NCI-H2107 treated with DMSO at 0.1 percent for 48 hours (cell line): ENCODE results near the gene DRP2.
"Not testable (repeated sequence)": the region's sequence is repeated elsewhere in the genome, so short reads cannot be mapped to it uniquely, and the experiment has no call there.

Experiments
- DNase-seq: peaks from one replicate; lab custom pipeline; 2025; ENCODE audit not compliant: unreplicated experiment; lab: John Stamatoyannopoulos, UW

DRP2 gene

GRCh38 chrX:101219116-101219863, at the start of gene DRP2:
DRP2 (plus strand) TSS chrX:101219786; CDS start chrX:101231648, 11,862 bp downstream.
- no peak for DNase-seq

- no peak for DNase-seq
Measured at GRCh38 chrX:101171883-101172400, 47.6 kb upstream of the DRP2 start.

- DNase-seq = no peak
Measured at GRCh38 chrX:101176439-101176838, 43.1 kb upstream of the DRP2 start.

- DNase-seq = not testable (repeated sequence)
Measured at GRCh38 chrX:101184876-101185275, 34.7 kb upstream of the DRP2 start.

GRCh38 chrX:101187961-101188360, 31.6 kb upstream of the DRP2 start:
- not testable (repeated sequence) for DNase-seq

- no peak for DNase-seq
Measured at GRCh38 chrX:101190736-101191135, 28.9 kb upstream of the DRP2 start.

GRCh38 chrX:101191217-101191750, 28.3 kb upstream of the DRP2 start:
- DNase-seq = no peak

GRCh38 chrX:101195442-101196173, 24.0 kb upstream of the DRP2 start:
- DNase-seq = no peak

- no peak for DNase-seq
Measured at GRCh38 chrX:101203761-101204351, 15.7 kb upstream of the DRP2 start.

GRCh38 chrX:101206471-101206870, 13.1 kb upstream of the DRP2 start:
- DNase-seq = peak; percentile 3

- DNase-seq = no peak
Measured at GRCh38 chrX:101208152-101208905, 11.3 kb upstream of the DRP2 start.

- peak; percentile 52 for DNase-seq
Measured at GRCh38 chrX:101210630-101211029, 9.0 kb upstream of the DRP2 start.

- no peak for DNase-seq
Measured at GRCh38 chrX:101217689-101218088, 1.9 kb upstream of the DRP2 start.

GRCh38 chrX:101219864-101220346, 319 bp downstream of the DRP2 start:
- no peak for DNase-seq

GRCh38 chrX:101220662-101221260, 1.2 kb downstream of the DRP2 start:
- peak; percentile 40 for DNase-seq

GRCh38 chrX:101223226-101223625, 3.6 kb downstream of the DRP2 start:
- DNase-seq = no peak

- no peak for DNase-seq
Measured at GRCh38 chrX:101229170-101229569, 9.6 kb downstream of the DRP2 start.

- no peak for DNase-seq
Measured at GRCh38 chrX:101230636-101231035, 11.1 kb downstream of the DRP2 start.

GRCh38 chrX:101231080-101231479, 11.5 kb downstream of the DRP2 start:
- DNase-seq = no peak

GRCh38 chrX:101232316-101232715, 12.7 kb downstream of the DRP2 start:
- no peak for DNase-seq
